Skin of body (tissue), 2 donors: ENCODE measurements around the gene PIP4K2A. TPM values are rescaled to one million over a fixed set of nuclear protein-coding genes. Genes with fewer than 3 reads are reported as not detected.

Experiments used
- DNase-seq: peaks from one replicate; lab custom pipeline; 2025; lab: John Stamatoyannopoulos, UW
- total RNA-seq: library from RNA; depleted of rRNA; stranded (reverse); fragments of >200 nt; gene quantifications from one replicate; pipeline ENCODE4 v1.2.3, GENCODE V29; 2014

Gene PIP4K2A
- total RNA-seq, 1 donor from 2014 or later = 22.1 TPM

DNA sequence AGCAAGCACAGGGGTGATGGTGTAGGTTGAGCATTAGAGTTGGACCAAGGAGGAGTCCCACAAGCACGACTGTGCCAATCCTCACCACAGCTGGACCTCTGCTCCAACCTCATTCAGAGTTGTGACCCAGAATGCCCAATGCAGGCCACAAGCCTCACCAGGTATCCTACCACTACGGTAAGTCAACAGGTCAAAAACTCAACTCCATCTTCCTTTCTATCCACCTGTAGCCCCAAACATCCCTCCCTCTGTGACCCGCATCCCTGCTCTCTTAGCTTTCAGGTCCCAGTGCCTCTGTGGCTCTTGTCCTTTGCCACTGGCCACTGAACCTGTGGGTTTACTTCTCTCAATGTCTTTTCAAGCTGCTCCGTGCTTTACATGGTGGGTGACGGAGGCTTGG lies 112.8 kb downstream of the PIP4K2A start:
- DNase-seq = no peak

DNA sequence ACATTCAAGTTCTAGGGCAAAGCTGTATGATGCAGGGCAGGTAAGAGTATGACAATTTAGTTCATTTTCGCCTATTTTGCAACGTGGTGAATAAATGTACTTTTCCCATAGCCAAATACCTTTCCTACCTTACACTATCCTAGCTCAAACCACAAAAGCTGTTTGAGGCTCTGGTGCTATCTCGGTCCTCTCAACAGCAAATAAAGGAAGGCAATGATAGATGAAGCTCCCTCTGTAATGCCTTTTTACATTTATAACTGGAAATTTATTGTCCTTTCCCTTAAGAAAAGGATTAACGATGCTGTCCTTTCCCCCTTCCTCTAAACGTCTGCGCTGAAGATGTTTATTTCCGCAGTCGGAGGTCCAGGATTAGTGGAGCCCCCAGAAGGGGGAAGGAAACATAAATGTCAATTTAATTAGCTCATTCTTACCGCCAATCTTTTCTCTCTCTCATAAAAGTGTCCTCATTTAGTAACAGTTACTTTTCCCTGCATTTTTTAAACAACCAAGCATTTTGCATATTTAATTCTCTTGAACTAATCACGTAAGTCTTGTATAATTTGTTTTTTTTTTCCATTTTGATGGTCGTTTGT lies 114.6 kb downstream of the PIP4K2A start:
- DNase-seq = no peak

DNA sequence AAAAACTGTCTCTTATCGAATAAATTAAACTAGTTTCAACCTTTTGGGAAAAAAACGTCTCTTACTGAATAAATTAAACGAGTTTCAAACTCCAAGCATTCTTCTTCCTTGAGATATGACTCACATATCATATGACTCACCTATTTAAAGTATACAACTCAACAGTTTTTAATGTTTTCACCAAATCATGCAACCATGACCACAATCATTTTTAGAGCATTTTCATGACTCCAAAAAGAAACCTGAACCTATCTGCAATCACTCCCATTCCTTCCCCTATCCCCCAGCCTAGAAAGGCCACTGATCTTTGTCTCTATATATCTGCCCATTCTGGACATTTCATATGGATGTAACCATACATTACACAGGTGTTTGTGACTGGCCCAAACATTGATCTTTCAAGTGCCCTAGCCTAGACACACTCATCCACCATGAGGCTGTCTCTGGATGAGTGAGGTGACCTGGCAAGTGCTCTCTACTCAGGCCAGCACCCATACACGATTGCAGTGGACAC lies 115.3 kb downstream of the PIP4K2A start:
- no peak for DNase-seq

DNA sequence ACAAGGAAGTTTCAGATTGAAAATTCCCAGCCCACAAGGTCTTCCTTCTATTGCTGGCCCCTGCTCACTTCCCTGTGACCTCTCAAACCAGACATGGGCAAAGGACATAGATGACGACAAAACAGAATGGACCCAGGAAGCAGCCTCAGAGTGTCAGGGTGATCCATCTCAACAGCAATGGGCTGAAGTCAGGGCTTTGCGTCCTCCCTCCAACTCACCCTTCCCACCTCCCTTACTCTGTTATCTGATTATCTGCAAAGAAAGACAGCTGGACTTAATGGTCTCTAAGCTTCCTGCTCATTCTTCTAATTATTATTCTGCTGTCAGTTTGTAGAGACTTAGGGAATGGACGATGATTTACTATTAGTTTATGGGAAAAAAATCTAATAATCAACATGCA lies 115.9 kb downstream of the PIP4K2A start:
- DNase-seq = no peak

DNA sequence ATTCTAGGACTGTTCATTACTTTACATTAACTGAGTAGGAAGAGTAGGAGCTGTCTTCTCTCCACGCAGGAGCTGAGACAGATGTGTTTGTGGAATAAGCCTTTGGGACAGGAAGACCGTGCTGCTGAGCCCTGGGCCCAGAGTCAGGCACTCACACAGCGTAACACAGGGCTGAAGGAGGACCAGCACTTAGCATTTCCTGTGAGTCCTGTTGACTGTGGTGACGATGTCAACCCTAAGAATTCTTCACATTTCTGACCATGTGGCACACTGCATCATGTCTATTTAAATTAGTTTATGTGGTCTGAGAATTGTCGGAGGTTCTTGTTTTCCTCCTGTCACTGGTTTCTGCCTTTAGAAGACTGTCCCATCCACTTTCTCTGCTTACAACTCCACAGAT lies 117.2 kb downstream of the PIP4K2A start:
- DNase-seq = no peak

DNA sequence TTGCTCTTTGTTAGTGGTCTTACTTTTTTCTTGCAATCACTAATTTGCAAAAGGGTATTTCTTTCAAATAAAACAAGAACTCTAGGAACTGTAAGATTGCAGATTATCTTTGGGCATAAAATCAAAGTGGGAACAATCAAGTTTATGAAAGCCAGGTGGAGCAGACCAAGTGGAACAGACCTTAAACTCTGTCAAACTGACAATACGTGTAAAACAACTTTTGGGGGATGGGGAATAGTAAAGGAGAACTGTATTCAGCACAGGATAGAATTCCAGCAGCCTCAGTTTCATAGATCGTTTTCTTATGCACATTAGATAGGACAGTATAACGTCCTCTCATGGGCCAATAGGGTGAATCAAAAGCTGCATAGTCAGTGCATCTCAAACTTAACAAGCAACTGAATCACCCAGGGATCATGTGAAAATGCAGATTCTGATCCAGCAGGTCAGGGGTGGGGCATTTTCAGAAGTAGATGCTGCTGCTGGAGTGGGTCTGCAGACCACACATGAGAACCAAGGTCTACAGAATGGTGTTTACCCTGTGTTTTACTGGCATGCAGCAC lies 120.7 kb downstream of the PIP4K2A start:
- no peak for DNase-seq

DNA sequence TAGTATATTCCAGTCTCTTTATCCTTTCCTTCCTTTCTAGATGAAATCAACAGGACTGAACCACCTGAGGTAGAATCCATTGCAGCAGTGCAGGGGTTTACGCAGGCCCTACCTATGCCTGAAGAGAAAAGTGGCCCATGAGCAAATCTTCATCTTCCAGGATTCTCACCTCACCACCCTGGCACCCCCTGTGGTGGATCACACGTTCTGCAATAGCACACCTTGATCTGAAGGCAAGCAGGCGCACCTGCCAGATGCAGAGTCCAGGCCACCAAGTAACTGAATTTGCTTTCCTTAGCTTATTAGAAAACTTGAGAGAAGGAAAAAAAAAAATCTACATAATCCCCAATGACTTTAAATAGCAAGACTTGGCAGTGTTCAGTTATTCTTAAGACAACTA lies 121.4 kb downstream of the PIP4K2A start:
- no peak for DNase-seq

DNA sequence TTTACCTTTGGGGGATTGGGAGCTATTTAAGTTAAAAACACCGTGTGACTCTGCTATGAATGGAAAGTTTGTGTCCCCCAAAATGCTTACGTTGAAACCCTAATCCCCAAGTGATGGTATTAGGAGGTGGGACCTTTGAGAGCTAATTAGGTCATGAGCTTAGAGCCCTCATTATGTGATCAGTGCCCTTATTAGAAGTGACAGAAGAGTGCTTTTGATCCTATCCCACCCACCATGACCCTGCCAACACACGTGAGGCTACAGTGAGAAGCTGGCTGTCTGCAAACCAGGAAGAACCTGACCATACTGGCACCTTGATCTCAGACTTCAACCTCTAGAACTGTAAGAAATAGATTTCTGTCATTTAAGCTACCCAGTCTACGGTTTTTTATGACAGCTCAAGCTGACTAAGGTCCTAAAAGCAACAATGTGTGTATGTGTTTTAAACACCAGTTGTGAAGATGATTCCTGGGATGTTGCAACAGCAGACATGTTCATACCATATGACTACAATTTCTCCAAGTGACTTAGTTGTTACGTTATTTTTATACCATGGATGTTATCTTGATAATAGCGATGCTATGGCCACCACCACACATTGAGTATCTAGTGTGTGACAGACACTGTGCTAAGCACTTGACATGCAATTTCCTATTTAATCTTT lies 124.4 kb downstream of the PIP4K2A start:
- DNase-seq = no peak

DNA sequence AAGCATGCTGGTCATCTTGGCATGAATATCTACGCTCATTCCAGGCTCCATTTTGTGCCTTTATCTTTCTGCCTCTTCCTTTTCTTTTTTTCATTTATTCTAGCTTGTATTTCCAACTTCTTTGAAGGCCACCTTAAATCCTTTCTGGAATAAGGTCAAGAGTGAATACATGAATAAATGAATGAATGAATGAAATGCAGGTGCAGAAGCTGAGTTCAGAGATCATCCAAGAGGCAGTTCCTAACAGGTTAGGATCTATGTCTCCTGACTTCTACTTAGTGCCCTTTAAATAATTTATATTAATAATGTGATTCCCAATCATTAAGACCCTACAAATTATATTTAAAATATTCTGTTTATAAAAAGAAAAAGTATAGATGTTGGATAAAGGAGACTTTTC lies 125.9 kb downstream of the PIP4K2A start:
- DNase-seq = no peak

DNA sequence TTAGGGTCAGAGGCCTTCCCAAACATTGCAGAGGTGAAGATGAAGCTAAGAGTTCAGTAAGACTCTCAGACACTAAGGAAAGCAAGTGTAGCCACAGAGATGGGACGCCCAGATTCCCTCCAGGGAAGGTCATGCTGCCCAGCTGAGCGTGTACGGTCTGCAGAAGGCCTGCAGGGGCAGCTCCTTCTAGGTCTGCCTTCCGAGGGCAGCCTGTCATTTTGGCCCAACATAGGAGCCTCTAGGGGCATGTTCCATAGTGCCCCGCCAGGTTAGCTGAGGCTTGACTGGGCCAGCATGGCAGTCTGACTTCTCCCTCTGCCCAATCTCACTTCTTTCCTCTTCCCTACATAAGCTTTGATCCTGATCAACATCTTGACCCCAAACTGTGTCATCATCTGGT lies 130.7 kb downstream of the PIP4K2A start:
- no peak for DNase-seq

DNA sequence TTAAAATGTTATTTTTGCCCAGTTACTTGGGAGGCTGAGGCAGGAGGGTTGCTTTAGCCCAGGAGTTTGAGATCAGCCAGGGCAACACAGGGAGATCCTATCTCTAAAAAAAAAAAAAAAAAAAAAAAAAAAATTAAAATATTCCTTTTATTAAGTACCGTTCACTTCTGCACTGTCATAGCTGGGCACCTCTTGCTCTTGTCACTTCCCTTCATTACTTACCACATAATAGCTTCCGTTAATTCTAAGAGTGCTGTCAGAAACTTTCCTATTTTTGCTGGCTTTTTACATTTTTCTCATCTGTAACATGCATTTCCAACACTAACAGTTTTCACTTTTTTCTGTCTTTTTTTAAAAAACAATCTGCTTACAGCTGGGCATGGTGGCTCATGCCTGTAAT lies 132.9 kb downstream of the PIP4K2A start:
- no peak for DNase-seq

DNA sequence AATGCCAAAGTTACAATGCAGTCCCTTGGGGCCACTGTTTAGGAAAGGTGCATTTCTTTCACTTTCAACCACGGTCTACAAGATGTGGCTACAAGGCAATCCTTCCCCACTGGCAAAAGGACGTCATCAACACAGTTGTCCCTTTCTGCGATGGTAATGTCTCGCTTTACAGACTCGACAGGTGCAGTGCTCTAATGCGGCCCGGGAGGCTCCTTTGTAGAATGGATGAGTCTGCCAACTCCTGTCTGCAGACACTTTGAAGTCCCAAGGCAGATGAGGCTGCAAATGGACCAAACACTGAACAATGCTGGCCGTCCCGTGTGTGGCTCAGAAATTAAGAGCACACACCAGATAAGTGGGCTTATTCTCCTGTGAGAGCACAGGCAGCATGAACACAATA lies 133.7 kb downstream of the PIP4K2A start:
- DNase-seq = no peak

DNA sequence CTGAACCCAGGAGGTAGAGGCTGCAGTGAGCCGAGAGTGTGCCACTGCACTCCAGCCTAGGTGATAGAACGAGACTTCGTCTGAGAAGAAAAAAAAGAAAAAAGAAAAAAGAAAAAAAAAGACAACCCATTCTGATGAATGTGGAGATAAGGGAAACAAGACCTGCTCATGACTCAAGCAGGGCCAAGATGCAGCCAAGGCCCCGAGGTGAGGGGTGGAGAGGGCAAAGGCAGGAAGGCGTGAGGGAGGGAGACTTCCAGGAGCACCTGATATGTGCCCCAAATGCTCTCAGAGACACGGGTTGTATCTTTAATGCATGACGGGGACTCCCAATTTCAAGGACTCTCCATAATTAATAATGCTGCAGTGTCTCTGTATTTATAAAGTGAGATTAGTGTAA lies 134.6 kb downstream of the PIP4K2A start:
- no peak for DNase-seq

DNA sequence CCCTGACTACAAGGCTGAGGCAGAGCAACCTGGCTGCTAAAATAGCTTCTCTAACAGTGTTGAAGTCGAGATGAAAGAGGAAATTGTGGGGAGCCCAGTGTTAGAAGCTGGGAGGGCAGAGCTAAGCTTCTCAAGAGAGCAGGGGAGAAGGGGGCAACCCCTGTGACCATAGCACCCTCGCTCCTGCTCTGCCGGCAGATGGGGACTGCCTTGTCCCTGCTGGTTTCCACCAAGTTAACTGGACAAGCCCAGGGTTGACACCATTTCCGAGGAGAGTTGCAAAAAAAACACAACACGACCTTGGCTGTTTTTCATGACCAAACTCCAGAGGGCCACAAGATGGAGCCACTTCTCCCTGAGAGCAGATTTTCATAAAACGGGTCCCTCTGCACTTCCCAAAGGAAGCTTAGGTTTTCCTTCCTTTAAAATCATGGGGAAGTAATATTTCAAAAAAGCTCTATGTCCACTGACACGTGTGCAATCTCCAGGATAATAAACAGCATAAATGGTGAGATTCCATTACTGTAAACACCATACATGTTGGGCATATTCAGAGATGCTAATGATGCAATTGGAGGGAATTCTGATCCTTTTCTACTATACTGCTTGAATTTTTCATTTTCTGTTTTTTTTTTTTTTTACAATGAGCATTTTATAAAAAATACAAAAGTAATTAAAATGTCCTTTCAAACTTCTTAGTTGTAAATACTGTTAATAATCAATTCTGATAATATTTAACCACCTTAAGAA lies 140.4 kb downstream of the PIP4K2A start:
- no peak for DNase-seq

DNA sequence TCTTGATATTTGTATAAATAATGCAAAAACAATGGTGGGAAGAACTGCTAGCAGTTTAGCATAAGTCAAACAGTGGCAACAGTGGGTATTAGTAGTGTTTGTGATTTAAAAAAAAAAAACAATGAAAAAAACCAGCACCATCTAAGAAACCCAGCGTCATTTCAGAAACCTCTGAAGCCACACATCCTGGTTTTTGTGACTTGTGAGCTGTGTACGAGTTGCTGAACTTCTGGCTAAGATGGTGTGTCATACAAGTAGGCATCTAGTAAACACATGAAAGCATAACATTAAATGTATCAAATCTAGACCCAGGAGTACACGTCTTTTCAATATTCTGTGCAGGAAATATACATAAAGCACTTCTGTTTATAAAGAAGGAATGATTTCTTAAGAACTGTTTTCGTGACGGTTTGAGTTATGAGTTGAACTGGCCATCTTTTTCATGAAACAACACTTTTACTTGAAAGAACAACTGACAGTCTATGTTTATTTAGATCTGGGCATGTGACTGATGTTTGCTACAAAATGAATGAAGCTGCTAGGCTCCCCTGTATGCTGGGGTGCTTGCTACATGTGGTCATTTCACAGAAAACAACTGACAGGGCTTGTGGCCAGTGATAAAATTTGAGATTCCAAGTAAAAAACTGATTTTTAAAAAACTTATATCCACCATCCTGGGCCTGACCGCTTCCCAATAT lies 143.5 kb downstream of the PIP4K2A start:
- no peak for DNase-seq

DNA sequence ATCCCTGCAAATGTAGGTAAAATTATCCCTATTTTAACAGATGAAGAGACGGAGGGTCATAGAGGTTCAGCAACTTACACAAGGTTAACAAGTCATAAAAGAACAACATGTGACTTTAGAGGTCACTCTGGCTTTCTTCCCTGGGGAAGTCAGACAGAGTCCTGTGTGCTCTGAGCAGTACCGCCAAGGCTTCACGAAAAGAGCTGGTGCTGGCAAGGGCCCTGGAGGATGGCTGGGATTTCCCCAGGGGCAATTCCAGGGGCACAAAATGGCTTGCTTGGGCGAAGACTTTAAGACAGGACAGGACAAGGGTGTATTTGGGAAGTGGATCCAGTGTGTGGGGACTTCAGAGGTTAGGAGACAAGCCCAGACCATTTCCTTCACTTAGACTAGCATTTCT lies 144.1 kb downstream of the PIP4K2A start:
- no peak for DNase-seq

DNA sequence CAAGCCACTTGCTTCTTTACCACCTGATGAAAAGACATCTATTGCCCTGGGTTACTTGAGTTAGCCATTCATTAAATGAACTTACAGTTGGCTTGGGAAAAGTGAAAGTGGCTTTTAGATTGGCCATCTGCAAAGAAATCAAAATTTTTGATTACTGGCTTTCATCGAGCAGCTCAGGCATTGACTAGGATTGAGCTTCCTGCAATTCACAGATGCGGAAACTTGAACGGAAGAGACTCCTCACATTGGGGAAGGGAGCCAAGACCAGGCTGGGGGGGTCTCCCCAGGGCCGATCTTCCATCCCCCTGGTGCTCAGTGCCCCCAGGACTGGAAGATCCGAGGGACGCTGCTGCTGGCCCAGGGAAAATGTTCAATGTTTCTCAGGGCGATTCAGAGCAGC lies 145.4 kb downstream of the PIP4K2A start:
- DNase-seq = no peak

DNA sequence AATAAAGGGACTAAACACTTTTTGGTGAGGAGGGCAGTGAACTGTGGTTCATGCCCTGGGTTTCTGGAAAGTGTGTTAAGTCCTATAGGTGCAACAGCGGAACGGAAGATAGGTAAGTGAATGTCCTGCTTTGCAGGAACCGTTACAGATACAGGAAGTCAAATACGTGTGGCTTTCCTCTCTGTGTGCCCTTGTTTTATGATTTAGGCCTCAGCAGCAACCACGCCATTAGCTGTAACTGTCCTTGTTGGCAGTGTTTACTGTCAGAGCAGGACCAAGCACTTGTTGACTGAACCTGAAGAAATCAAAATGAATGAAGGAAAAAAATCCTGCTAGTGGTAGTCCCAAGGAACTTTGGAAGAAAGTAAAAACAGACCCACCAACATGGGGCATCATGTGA lies 150.3 kb downstream of the PIP4K2A start:
- DNase-seq = no peak

DNA sequence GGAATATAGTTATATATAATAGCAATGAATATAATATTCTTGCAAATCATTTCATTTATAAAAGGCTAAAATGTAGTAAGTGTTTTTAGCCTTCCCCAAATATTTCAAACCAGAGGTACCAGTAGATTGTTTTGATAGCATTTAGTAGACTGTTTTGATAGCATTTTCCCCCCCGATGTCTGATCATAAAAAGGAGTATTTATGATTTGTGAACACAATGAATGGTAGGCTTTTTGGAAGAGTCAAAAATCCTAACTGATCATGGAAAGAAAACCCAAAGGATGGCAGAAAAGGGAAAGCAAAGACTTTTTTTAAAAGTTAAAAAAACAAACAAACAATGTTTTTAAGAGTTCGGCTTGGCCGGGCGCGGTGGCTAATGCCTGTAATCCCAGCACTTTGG lies 152.5 kb downstream of the PIP4K2A start:
- DNase-seq = no peak

DNA sequence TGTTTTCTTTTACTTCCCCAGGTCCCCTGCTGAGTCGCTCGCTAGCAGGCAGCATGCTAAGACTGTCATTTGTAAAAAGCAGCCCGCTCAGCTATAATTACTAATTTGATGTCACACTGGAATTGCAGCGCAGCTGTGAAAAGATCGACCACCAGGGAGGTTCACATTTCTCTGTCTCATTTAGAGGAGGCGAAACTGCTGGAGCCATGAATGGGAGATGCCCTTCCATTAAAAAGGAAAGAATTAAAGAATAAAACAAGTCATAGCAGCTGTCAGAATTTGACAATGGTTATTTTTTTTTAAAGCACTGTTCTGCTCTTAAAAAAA lies 153.5 kb downstream of the PIP4K2A start:
- peak; percentile 19 for DNase-seq

DNA sequence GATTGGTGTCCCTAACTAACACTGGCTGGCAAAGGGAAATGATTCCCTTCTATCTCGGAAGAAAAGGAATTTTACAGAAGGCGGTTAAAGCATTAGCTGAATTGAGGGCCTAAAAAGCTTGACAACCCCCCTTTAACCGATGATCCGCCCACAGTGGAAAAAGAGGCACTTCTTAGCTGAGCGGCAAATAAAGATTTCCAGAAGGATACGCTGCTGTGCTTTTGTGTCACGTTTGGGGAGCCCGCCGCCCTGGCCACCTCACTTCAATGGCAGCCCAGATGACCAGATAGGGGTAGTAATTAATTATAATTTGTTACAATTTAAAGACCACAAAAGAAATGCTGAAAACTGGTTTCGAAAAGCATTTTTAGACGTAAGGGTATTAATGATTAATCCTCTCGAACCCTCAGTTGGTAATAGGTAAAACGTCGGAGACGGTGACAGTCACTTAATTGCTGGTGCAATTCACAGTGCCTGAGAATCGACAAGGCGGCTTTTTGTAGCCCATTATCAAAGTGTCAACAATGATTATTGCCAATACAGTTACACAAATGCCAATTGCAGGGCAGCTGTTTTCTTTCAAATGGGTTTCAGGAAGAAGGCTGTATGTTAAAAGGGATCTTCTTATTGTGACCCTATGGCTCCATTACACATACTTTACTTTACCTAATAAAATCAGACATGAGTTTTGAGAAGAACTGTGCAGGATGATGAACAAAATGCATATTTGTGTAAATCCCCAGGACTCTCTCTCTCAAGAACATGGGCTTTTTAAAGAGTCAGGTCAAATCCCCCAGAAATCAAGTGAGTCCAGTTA lies 154.1 kb downstream of the PIP4K2A start:
- DNase-seq = no peak
